AG10803 (cell line): Measurements from ENCODE around the gene AKNA.

Experiments used
- DNase-seq: peaks from one replicate; pipeline ENCODE4 v3.0.0; 2010; ENCODE audit warnings: low read depth
- H3K4me3 ChIP-seq: 2 replicates; pipeline ENCODE4 v1.5.1; 2011; ENCODE audit warnings: mild to moderate bottlenecking, low read length, control low read depth
- TF ChIP-seq, protein P1 (sequence below): conservative IDR thresholded peaks from 2 replicates; pipeline ENCODE4 v1.5.1; 2011; ENCODE audit warnings: mild to moderate bottlenecking, low read length, control low read depth, inconsistent platforms

AKNA gene

DNA sequence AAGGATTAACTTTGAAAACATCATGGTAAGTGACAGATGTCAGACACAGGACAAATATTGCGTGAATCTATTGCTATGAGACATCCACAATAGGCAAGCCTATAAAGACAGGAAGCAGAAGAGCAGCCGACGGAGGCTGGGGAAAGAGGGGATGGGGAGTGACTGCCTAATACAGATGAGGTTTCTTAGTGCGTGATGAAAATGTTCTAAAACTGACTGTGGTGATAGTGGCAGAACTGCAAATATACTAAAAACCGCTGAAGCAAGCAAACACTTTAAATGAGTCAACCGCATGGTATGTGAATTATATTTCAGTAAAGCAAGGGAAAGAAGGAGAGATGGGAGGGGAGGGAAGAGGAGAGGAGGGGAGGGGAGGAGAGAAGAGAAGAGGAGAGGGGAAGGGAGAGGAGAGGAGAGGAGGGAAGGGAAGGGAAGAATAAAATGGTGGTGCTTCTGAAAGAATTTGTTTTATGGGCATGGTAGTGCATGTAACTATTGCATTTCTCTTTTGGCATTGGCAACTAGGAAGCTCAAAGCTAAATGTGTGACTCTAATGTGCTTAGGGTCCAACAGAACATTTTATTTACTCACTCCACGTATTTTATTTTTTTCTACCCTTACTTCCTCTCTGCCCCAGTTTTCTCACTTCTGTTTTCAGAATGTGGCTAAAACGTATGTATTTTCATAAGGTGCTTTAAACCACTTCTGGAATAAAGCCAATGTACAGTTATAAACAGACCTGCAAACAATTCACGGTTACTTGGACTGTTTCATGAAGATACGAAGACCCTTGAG, 21.3 kb downstream of the AKNA start:
- DNase-seq: peak; percentile 92
- H3K4me3 ChIP-seq: no peak overlapping the region
- TF ChIP-seq, protein P1, sequence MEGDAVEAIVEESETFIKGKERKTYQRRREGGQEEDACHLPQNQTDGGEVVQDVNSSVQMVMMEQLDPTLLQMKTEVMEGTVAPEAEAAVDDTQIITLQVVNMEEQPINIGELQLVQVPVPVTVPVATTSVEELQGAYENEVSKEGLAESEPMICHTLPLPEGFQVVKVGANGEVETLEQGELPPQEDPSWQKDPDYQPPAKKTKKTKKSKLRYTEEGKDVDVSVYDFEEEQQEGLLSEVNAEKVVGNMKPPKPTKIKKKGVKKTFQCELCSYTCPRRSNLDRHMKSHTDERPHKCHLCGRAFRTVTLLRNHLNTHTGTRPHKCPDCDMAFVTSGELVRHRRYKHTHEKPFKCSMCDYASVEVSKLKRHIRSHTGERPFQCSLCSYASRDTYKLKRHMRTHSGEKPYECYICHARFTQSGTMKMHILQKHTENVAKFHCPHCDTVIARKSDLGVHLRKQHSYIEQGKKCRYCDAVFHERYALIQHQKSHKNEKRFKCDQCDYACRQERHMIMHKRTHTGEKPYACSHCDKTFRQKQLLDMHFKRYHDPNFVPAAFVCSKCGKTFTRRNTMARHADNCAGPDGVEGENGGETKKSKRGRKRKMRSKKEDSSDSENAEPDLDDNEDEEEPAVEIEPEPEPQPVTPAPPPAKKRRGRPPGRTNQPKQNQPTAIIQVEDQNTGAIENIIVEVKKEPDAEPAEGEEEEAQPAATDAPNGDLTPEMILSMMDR: no peak

DNA sequence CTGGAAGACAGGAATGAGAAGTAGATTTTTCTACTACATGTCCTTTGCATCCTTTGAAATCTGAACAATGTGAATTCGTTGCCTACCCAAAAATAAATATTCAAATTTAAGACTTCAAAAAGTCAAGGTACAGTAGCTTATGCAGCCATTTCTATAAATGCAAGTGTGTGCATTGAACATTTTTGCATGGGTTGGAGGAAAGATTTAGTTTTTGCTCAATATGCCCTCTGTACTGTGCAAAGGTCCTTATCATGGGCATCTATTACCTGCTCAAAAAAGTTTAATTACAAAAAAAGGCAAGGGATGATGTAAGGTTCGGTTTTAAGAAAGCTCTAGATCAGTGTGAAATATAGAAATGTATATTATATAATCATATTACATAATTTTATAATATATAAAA, 22.6 kb downstream of the AKNA start:
- no peak for DNase-seq
- TF ChIP-seq, protein P1: no peak

DNA sequence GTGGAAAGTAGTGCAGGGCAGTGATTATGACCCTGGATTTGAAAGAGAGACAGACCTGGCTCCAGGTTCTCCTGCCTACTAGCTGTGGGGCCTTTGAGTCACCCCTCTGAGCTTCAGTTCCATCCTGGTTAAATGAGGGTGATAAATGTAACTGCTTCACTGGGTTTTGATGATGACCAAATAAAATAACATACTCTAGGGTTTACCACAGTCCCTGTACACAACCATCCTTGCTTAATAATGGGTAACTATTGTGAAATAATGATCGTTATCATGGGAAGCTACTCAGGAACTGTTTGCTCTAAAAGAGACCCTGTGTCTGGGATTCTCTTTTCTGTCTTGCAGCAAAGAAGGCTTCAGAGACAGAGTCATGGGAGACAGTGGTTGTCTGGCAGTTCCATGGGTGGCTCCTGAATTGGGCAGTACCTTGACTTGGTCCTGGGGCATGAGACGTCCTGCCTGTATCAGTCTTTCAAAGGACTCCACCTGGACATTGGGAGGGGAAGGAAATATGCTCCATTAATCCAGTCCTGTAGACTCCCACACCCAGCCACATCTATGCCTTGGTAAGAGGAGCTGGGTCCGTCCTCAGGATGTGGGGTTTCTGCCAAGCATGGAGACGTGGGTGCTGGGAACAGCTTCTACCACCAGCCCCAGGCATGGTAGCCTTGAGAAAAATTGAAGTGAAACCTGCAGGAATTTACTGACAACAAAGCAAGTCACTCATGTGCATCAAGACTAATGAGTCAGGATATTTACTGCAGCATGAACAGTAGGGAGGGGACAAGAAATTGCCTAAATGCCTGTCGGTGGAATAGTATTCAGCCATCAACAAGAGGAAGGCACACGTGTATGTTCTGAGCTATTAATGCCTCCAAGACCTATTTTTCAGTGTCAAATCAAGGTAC, 23.4 kb downstream of the AKNA start:
- TF ChIP-seq, protein P1: no peak
- H3K4me3 ChIP-seq: no peak overlapping the region
- peak; percentile 92 for DNase-seq

More for the DNA sequence above, 22.6 kb downstream of the AKNA start:
- H3K4me3 ChIP-seq: no peak overlapping the region

DNA sequence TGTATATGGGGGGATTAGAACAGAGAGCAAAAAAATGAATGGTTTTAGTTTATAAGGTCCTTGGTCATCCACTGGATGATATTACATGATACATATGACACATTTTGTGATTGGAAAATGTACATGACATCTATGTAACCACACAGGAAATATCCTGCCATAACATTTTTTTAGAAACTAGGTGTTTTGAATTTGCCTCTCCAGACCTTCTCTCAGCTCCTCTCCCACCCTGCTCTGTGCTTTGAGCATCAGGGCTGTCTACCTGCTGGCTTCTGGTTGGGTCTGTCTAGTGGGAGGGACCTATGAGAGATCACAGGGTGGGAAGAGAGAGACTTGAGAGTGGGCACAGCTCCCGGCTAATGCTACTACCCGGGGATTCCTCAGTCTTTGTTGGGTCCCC, 24.4 kb downstream of the AKNA start:
- TF ChIP-seq, protein P1: no peak
- no peak for DNase-seq
- no peak overlapping the region for H3K4me3 ChIP-seq

DNA sequence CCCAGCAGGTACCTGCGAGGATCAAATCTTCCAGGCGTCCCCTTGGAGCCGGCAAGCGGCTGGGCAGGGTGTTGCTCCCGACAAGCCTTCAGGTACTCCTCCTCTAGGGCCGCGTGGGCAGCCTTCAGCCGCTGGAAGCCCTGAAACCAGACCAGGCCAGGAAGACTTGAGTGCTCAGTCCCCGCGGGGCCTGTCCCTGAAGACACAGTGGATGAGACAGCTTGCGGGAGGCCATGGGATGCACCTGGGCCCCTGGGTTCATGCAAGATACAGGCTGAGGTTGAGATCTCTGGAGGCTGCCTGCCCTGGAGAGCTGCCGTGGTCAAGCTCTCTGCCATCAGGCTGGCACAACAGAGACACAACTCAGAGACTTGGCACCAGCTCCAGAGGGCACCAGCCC, 25.4 kb downstream of the AKNA start:
- H3K4me3 ChIP-seq: no peak overlapping the region
- TF ChIP-seq, protein P1: no peak
- DNase-seq: no peak

DNA sequence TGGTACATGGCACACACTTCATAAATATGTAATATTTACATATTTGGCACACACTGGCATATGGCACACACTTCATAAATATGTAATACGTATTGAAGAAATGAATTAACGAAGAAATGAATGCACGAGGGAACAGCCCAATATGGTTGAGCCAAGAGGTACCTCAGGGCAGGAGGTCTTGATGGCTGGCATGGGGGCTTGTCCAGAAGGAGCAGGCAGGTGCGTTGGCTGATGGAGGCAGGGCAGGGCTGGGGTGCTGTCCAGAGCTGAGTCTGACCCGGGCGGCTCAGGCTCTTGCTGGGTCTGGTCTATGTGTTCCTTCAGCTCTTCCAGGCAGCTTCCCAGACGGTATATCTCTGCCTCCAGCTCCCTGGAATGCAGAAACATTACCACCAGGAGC, 26.2 kb downstream of the AKNA start:
- TF ChIP-seq, protein P1: no peak
- DNase-seq: no peak
- H3K4me3 ChIP-seq: no peak overlapping the region
